ENCODE results near the gene TPSB2. TPM values are rescaled to one million over a fixed set of nuclear protein-coding genes. Genes with fewer than 3 reads are reported as not detected.
"Not testable (repeated sequence)": the region's sequence is repeated elsewhere in the genome, so short reads cannot be mapped to it uniquely, and the experiment has no call there.

TPSB2 gene
- total RNA-seq, 1 donor from 2014 or later: not detected

GRCh38 chr16:1206786-1207185 lies 23.2 kb downstream of the TPSB2 start:
- DNase-seq (ENCODE audit: low read depth): no peak

DNA sequence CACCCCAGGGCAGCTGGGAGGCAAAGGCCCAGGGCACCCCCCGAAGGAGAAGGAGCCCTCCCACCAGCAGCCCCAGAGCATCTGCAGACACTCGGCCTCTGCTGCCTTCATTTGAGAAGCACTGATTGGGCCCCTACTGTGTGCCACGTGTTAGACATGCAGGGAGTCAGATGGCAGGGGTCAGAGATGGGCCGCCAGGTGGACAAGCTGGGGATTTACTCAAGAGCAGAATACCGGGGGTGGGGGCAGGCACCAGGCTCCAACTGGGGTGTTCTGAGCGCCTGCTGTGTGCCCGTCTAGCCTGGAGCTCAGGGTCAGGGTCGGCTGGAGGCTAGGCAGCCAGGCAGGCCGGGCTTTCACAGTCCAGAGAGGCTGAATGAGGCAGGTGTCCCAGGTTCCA lies 23.7 kb downstream of the TPSB2 start:
- DNase-seq (ENCODE audit: low read depth): no peak

DNA sequence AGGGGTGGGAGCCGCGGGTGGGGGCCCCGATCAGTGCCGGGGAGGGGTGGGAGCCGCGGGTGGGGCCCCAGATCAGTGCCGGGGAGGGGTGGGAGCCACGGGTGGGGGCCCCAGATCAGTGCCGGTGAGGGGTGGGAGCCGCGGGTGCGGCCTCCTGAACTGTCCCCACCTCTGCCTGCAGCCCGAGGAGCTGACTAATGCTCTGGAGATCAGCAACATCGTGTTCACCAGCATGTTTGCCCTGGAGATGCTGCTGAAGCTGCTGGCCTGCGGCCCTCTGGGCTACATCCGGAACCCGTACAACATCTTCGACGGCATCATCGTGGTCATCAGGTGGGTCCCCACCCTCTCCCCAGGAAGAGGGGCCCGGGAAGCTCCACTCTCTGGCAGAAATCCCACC lies 25.1 kb downstream of the TPSB2 start:
- no peak for DNase-seq (ENCODE audit: low read depth)

DNA sequence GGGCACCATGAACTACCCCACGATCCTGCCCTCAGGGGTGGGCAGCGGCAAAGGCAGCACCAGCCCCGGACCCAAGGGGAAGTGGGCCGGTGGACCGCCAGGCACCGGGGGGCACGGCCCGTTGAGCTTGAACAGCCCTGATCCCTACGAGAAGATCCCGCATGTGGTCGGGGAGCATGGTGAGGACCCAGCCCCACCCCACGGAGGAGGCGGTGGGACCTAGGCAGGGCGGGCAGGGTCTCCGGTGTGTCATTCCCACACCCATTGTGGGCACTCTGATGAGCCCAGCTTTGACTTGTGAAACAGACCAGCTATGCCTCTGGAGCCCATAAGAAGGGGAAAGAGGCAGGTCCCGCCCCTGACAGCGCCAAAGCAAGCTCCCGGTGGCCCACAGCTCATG lies 27.7 kb downstream of the TPSB2 start:
- no peak for DNase-seq (ENCODE audit: low read depth)

DNA sequence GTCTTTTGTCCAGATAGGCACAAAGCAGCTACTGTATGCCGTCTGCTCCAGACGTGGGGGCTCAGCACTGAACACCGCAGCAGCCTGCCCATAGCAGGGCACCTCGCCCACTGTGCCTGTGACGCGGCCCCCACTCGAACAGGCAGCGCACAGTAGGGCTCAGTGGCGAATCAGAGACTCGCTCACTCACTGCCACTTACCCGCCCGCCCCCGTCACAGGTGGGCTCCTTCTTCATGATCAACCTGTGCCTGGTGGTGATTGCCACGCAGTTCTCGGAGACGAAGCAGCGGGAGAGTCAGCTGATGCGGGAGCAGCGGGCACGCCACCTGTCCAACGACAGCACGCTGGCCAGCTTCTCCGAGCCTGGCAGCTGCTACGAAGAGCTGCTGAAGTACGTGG lies 28.5 kb downstream of the TPSB2 start:
- no peak for DNase-seq (ENCODE audit: low read depth)

DNA sequence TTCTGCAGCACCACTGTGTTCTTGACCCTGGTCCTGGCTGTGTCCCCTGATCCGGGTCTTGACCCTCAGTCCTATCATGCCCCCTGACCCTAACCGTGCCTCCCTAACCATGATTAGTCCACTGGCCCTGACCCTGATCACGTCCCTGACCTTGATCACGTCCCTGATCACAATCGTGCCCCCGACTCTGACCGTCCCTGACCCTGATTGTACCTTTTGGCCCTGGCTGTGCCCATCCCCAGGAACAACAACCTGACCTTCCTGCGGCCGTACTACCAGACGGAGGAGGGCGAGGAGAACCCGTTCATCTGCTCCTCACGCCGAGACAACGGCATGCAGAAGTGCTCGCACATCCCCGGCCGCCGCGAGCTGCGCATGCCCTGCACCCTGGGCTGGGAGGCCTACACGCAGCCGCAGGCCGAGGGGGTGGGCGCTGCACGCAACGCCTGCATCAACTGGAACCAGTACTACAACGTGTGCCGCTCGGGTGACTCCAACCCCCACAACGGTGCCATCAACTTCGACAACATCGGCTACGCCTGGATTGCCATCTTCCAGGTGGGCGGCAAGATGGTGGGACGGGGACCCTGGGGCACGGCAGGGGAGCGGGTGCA lies 29.9 kb downstream of the TPSB2 start:
- DNase-seq (ENCODE audit: low read depth): no peak

- DNase-seq (ENCODE audit: low read depth): no peak
Measured at GRCh38 chr16:1199347-1200013, 30.5 kb downstream of the TPSB2 start.

- not testable (repeated sequence) for DNase-seq (ENCODE audit: low read depth)
Measured at GRCh38 chr16:1198671-1199346, 31.2 kb downstream of the TPSB2 start.

- DNase-seq (ENCODE audit: low read depth): no peak
Measured at GRCh38 chr16:1198194-1198593, 31.8 kb downstream of the TPSB2 start.

GRCh38 chr16:1197237-1197866 lies 32.6 kb downstream of the TPSB2 start:
- DNase-seq (ENCODE audit: low read depth): no peak

DNA sequence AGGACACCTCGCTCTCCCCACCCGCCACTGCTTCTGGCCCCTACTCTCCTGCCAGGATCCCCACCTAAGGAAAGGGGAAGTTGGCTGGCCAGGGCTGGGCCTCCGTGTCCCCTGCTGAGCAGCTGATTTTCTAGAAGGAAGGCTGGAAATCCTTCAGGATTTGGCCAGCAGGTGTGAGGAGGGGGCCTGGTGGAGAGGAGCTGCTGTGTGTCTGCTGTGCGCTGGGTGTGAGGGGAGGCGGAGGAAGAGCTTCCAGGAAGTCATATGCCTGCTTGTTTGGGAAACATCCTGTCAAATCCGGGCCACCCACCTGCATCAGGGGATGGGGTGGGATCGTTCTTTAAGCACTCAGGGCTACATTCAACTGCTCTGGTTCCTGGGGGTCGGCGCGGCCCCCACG lies 33.5 kb downstream of the TPSB2 start:
- no peak for DNase-seq (ENCODE audit: low read depth)

DNA sequence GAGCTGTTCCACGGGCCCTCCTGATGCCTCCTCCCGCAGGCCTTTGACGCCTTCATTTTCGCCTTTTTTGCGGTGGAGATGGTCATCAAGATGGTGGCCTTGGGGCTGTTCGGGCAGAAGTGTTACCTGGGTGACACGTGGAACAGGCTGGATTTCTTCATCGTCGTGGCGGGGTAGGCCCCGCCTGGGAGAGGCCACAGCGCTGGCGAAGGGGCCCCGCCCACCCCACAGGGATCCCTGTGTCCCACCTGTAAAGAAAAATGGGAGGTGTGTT lies 34.7 kb downstream of the TPSB2 start:
- DNase-seq (ENCODE audit: low read depth): no peak

- DNase-seq (ENCODE audit: low read depth): no peak
Measured at GRCh38 chr16:1194665-1195392, 35.2 kb downstream of the TPSB2 start.

GRCh38 chr16:1193825-1194581 lies 36.0 kb downstream of the TPSB2 start:
- DNase-seq (ENCODE audit: low read depth): no peak

DNA sequence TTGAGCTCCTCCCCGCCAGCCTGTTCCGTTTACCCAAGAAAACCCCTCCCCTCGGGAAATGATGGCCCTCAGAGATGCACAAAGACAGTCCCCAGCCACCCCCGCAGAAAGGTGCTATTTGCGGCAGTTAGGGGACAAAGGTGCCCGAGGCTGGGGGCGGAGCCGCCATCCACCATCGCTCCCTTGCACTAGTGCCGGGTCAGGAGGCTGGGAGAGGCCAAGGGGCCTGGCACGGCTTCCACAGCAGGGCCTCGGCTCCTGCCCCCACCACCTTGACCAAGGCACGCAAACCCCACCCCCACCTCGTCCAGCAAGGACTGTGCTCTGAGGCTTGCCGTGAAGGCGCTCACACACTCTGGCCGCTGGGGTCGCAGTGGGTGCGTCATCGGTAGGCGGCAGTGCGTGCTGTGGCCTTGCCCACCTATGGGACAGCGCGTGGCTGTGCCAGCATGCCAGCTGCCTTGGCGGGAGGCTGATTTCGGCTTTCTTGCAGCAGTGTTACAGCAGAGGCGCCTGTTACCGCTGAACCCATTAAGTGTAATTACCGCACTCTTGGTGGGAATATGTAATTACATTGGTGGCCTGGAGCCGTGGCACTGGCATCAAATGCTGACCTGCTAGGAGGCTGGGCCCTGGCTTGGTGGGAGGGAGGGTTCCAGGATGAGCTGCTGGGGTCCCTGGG lies 36.7 kb downstream of the TPSB2 start:
- DNase-seq (ENCODE audit: low read depth): no peak

DNA sequence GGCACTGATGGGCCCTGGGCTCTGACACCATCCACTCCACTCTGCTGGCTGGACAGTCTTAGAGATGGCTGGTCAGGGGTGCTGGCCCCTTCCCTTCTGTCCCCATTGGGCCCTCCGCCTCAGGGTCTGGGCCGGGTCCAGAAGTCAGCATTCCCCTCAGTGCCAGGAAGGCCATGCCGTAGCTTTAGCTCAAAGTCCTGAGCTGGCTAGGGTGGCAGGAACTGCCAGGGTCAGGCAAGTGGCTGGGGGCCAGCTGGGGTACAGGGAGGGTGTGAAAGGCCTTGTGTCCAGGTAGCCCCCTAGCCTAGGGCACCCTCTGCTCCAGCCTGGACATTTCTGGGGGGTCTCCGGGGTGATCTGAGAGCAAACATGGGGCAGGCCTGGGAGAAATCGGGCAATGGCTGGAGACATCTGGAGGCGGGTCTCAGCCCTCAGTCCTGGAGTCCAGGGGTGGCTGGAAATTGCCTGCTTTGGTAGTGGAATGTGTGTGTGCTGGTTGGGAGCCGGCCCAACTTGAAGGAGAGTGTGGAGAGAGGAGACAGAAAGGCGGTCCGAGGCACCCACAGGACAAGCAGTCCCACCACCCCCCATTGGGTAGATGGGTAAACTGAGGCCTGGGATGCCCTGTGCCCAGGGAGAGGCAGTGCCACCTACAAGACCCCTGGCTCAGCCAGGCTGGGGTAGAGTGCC lies 37.5 kb downstream of the TPSB2 start:
- DNase-seq (ENCODE audit: low read depth): no peak

DNA sequence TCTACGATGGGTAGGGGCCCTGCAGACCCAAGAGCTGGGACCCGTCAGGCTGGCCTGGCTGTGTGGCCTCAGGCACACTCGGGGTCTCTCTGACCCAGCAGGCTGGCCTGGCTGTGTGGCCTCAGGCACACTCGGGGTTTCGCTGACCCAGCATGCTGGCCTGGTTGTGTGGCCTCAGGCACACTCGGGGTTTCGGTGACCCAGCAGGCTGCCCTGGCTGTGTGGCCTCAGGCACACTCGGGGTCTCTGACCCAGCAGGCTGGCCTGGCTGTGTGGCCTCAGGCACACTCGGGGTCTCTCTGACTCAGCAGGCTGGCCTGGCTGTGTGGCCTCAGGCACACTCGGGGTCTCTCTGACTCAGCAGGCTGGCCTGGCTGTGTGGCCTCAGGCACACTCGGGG lies 39.2 kb downstream of the TPSB2 start:
- not testable (repeated sequence) for DNase-seq (ENCODE audit: low read depth)

GRCh38 chr16:1189455-1189854 lies 40.5 kb downstream of the TPSB2 start:
- no peak for DNase-seq (ENCODE audit: low read depth)

- DNase-seq (ENCODE audit: low read depth): peak; percentile 63
Measured at GRCh38 chr16:1188432-1189189, 41.4 kb downstream of the TPSB2 start.

All from myocyte (in vitro differentiated cells).